Stimulated activated CD8-positive, alpha-beta memory T cell treated with anti-CD3 and anti-CD28 coated beads, Interleukin-4, amount 100 ng/mL, for 24 hours (primary cell): ENCODE data around the gene HSPA9.

Experiments used
- DNase-seq: peaks from one replicate; pipeline ENCODE4 v3.0.0-alpha.2; 2020; ENCODE audit warnings: low read depth

HSPA9 gene

DNA sequence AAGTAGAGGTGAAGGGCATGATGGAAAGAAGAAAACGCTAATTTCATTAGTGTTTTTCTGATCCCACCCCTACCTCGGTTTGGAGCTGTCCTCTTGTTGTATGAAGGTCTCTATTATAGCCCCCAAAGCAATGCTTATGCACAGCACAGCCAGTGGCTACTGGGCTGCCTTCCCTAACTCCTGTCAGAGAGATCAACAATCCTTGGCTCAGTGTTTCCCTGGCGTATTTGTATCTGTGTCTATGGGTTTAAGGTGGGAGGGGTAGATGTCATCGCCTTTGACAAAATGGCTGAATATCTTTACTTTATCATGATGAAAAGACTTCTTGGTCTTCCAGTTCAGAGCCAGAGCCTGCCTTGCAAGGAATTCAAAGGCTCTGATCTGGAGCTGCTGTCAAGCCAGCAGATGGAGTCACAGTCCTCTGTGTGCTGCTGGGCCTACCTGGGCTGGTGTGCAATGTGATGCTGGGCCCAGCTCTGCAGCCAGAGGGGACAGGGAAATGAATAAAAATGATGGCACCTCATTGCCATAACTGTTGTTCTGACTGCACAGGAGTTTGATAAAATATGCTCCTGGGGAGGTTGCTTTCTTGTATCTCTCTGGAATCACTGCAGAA is 20.1 kb upstream of the HSPA9 start:
- DNase-seq: no peak

DNA sequence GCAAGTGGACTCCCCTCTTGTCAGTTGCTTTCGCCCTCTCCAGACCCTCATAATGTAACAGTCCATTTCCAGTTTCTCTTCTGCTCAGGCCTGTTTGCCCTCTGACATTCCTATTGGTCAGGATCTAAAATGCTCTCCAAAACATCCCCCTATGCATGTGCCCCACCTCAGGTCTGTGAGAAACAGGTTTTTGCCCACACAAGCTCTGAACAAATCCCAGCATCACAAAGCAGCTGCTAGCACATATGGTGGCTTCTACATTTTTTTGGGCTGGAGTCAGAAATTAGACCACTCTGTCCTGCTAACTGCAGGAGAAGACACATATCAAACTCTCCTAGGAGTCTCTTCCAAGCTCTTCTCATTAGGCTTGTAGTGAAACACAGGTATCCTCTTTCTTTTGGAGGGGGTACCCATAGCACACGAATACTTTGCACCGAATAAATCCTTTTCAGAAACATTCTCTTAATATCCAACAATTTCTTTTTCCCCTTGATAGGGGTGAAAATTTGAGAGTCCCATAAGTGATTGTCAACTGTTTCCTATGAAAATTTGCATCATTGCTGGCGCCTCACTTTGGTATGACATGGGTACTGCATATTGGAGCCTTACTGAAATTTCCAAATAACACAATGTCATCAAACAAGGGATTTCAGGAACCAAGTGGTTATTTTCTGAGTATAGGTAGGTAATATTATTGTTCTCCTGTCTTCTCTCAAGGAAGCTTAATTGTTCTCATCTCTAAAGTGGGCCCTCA is 19.3 kb upstream of the HSPA9 start:
- no peak for DNase-seq

DNA sequence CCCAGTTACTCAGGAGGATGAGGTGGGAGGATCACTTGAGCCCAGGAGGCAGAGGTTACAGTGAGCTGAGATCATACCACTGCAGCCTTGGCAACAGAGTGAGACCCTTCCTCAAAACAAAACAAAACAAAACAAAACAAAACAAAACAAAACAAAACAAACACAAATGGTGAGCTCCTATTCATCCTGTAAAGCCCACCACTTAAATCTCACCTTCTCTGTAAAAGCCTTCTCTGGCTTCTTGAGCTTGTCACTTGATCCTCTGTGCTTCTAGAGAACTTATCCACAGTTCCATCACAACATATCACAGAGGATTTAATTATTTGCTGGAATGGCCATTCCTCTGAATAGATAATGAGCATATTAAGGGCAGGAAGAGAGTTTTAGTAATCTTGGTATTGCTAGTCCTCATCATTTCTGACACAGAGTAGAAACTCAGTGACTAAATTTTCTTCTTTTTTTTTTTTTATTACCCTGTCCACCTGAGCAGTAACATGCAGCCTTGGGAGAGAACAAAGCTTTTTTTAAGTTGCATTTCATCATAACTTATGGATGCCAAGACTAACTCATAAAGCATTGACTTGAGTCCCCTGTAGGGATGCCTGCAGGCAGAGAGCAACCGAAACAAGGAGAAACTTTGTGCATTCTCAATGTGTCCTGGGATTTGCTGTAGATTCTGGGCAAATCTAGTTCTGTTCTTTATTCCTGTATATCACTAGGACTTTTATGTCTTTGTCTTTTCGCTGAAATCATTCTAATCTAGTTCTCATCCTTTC is 13.0 kb upstream of the HSPA9 start:
- DNase-seq: no peak

DNA sequence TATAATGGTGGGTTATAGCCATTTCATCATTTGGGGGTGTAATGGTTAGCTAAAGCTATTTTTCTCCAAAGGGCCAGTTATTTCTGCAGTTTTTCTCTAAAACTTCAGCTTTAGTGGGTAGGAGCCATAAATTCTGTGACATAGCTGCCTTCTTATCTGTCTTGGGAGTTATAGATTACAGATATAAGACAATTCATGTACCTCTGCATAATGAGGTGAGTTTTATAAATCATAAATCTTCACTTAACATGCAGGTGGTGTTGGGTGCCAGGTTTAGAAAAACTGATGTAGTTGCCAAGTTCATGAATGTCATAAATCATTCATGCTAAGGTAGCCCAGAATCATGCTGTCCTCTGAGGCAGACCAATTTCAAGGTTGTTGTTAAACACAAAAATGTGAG is 10.0 kb upstream of the HSPA9 start:
- DNase-seq: no peak

DNA sequence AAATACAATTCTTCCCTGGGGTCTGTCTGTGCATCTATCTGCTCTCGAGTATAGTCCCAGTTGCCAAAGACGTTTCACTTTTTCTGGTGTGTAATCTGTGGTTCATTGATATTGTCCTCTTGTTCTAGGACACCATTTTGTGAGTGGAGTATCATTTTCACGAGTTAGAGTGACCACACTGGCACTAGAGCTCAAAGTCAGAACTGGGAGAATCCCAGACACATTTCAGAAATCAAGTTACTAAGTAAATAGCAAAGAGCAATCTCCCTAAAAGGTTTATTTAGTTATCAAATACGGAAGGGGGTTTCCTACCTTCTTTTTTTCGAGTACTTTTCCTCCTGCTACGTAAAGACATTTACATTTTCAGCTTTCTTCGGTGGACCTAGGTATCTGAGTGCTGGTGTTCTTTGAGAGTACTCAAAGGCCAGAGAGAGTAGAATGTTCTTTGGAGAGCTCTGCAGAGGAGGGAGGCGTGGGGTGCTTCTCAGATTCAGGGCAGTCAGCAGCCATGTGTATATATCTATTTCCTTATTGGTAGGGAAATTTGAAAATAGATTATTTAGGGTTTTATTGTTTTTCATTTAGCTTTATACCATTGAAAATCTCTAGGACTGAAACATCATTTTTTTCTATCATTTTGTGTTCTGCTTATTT is 8.9 kb upstream of the HSPA9 start:
- no peak for DNase-seq

DNA sequence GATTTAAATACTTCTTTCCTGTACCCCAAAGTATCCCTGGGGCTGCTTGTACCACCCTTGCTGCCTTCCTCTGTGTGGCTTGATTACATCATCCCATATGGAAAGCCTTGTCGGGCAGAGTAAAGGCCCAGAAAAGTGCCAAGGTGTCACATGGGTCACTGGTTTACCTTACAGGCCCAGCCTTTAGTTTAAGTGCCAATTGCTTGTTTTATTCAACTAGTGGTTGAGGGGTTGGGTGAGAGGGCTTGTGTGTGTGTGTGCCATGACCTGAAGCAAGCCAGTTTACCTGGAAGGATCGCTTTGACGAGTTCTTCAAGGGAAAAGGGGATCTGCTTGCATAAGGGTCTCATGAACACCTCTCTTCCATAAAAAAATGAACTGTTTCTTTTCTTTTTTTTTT is 7.8 kb upstream of the HSPA9 start:
- DNase-seq: no peak

DNA sequence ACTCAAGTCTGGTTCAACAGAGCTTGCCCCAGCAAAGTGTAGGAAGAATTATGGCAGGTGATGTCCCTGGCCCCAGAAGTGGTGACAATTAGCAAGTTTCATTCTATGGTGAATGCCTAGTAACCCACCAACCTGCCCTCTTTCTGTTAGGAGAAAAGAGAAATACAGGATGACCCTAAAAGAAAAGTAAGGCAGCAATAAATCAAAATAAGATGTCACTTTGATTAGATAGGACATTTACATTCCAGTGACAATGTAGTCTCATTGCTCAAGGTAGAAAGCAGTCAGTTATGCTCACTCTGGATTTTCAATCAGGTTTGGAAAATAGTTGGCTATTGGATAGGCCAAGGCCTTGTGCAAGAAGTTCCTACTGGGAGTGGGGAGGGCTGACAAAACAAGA is 5.6 kb upstream of the HSPA9 start:
- no peak for DNase-seq

DNA sequence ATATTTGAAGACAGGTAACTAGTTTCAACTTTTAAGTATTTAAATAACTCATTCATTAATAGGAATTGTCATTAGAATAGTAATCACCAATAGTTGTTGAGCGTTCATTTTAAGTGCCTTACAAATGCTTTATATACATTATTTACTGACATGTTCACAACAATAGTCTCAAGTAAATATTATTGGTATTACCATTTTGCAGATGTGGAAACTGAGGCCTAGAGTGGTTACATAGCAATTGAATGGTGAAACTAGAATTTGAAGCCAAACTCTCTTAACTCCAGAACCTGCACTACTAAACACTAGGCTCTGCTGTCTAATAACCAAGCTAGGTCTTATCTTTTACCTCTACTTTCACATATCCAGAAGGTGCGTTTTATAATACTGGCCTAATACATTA is 4.8 kb upstream of the HSPA9 start:
- no peak for DNase-seq

DNA sequence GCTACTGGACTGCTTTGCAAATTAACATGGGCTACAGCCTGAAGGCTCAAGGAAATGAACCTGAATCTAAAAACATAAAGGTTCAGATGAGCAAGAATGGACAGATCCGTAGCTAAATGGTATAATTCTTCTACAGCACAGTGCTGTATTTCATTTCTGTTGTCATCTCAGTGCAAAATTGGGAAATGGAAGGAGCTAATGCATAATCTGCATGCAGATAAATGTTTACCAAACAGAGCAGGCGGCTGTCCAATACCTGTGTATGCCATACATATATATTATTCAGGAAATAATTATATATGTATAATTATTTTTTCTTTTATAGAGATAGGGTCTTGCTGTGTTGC is 4.3 kb upstream of the HSPA9 start:
- DNase-seq: no peak

DNA sequence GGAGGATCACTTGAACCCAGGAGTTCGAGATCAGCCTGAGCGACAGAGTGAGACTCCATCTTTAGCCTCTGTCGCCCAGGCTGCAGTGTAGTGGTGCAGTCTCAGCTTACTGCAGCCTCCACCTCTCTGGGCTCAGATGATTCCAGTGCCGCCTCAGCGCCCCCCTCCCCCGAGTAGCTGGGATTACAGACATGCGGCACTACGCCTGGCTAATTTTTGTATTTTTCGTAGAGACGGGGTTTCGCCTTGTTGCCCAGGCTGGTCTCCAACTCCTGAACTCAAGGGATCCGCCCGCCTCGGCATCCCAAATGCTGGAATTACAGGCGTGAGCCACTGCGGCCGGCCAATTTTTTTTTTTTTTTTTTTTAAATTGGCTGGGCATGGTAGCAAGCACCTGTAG is 2.3 kb upstream of the HSPA9 start:
- DNase-seq: no peak

DNA sequence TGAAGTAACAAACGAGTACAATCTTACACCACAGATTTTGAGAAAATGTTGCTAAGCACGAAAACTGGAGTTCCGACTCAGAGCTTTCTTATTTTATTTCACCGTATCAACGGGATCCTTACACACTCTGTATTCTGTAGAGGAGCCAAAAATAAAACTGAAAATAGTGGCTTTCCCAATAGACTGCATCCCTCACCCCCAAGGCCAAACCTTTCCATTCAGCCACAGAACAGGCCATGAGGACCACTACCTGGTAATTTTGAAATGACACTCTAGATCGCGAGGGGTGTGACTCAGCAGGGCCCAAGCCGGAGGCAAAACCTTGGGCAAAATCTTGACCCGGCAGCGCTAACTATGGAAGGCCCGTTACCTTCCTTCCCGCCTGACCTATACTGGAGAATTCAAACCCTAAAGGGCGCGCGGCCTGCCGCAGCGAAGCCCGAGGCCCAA is 432 bp downstream of the HSPA9 start:
- DNase-seq: no peak

DNA sequence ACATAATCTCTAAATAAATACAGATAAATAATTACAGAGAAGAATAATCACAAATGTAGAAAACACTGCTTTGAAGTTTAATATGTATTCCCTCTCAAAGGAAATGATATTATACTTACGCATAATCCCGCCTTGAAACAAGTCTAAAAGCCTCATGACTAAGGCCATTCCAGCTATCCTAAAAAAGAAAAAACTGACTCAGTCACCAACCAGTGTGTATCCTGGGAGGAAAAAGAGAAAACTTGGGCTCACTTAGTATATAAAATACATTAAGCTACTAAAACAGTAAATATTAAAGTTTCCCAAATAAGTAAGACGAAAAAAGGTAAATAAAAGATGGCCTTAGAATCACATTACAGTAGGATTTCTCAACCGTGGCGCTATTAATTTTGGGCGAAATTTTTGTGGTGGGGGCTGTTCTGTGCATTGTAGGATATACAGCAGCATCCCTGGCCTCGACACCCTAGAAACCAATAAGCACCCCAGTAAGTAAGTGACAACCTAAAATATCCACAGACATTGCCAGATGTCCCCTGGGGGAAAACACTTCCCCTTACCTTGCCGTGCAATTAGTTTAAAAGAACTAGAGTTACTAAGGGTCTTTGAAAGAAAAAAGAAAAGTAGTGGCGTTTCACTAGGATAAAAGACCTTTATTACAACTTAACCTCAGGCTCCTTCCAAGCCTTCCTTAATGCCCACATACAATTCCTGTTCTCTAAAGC is 1.1 kb downstream of the HSPA9 start:
- no peak for DNase-seq

DNA sequence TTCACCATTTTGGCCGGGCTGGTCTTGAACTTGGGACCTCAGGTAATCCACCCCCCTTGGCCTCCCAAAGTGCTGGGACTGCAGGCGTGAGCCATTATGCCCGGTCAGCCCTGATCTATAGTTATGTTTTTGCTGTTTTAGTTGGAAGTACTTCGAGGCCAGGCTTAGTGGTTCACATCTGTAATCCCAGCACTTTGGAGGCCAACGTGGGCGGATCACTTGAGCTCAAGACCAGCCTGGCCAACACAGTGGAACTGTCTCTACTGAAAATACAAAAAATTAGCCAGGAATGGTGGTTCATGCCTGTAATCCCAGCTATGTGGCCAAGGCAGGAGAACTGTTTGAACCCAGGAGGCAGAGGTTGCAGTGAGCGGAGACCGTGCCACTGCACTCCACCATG is 2.0 kb downstream of the HSPA9 start:
- DNase-seq: no peak

DNA sequence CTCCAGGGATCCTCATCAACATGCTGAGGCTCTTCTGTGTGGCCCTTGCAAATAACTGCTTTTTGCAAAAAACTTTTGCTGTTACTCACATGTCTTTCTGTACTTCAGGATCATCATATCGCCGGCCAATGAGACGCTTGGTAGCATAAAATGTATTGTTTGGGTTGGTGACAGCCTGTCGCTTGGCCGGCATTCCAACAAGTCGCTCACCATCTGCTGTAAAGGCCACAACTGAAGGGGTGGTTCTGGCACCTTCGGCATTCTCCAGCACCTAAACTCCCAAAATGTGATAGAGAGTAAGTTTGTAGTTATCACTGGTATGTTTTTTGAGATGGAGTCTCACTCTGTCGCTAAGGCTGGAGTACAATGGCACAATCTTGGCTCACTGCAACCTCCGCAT is 4.3 kb downstream of the HSPA9 start:
- no peak for DNase-seq

DNA sequence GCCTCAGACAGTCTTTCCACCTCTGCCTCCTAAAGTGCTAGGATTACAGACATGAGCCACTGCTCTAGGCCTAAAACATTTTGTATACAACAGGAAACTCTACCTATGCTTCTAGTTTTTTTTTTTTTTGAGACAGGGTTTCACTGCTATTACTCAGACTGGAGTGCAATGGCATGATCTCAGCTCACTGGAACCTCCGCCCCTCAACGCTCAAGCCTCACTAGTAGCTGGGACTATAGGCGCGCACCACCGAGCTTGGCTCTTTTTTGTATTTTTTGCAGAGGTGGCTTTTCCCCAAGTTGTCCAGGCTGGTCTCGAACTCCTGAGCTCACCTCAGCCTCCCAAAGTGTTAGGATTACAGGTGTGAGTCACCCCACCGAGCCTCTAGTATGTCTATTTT is 5.4 kb downstream of the HSPA9 start:
- no peak for DNase-seq

DNA sequence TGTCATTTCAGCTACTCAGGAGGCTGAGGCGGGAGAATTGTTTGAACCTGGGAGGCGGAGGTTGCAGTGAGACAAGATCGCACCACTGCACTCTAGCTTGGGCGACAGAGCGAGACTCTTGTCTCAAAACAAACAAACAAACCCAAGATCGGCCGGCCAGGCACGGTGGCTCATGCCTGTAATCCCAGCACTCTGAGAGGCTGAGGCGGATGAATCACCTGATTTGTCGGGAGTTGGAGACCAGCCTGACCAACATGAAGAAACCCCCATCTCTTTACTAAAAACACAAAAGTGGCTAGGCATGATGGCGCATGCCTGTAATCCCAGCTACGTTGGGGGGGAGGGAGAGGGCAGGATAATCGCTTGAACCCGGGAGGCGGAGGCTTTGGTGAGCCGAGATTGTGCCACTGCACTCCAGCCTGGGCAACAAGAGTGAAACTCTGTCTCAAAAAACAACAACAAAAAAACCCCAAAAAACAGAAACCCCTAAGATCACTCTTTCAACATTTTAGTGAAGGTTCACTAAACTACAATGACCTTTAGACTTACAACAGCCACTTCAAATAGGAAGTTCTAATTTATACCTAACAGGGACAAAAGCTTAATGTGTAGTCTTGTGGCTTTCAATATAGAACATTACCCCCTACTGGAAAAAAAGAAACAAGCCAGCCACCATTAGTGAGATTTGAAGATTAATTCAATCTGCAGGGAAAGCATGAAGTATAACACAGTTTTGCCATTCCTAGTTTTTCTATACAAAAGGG is 7.0 kb downstream of the HSPA9 start:
- no peak for DNase-seq

DNA sequence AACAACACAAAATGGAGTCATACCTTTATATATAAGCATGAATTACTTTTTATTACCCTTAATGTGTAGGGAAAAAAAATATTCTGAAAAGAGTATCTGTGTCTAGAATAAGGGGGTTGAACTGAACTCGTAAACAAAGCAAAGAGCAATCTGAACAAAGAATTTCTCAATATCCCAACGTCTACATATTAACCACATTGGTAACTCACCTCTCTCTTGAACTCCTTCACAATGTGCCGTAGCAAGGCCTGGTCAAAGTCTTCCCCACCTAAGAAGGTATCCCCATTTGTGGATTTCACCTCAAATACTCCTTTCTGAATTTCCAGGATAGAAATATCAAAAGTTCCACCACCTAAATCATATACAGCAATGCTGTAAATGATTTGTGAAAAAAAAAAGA is 8.4 kb downstream of the HSPA9 start:
- DNase-seq: no peak

DNA sequence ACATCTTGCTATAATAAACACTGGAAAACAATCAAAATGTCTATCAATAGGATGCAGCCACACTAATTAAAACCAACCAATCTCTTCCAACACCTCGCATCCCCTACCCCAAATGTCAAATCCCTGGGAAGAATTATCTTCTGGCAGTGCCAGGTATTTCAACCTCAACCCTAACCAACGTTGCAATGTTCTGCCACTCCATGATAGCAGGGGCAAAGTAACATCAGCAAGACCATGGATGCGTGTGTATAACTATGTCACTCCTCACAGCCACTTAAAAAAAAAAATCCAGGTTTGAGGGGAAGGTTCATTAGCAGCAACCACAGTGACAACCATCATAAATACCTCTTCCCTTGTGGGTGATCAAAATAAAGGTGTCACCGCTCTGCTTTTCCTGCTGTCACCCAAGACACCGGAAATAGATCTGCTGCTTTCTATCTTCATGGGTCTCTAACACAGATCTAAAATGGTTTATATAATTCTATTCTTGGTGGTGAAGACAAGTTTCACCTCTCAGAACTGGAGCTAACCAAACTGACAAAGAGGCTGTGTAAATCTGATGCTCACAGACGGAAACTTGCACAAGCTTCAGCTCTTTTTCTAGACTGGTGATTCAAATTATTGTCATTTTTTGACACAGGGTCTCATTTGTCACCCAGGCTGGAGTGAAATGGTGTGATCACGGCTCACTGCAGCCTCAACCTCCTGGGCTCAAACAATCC is 9.9 kb downstream of the HSPA9 start:
- DNase-seq: no peak

DNA sequence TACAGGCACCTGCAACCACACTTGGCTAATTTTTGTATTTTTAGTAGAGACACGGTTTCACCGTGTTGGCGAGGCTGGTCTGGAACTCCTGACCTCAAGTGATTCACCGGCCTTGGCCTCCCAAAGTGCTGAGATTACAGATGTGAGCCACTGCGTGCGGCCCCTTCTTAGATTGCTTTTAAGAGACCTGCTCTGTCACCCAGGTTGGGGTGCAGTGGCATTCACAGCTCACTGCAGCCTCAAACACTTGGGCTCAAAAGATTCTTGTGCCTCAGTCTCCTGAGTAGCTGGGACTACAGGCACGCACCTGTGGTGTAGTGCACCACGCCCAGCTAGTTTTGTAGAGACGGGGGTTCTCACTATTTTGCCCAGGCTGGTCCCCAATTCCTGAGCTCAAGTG is 11.0 kb downstream of the HSPA9 start:
- no peak for DNase-seq

DNA sequence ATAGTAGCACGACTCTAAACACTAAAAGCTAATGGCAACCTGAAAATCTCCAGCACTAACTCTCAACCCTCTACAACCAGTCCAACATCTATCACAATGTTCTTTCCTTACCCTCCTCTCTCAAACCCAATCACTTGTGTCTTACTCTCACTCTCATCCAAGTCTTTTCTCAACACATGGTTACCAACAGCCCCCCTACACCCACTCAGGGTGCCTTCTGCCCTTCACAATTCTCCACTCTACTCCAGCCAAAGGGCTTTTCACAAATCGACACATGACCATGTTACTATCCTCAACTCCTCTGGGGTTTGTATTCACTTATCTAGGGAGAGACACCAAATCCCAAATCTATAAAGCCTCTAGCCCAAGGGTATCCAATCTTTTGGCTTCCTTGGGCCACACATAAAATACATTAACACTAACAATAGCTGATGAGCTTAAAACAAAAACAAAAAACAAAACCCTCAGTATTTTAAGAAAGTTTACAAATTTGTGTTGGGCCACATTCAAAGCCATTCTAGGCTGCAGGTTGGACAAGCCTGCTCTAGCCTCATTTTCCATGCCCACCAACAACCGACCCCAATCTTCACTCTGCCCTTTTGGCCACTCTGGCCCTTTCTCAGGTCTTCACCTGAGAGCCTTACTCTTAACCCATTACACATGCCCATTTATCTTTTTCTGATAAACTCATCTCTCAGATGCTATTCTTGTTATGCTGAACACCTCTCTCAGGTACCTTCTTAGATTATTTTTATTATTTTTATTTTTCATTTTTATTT is 11.7 kb downstream of the HSPA9 start:
- no peak for DNase-seq
